DND-41 (cell line): ENCODE data around the gene VCPKMT.
A peak's percentile ranks its signal among the peaks of the same experiment; 100 is the strongest.

Experiments used
- ATAC-seq: fragments of 200-7000 bp; cut with Tn5 transposase; 3 replicates; pipeline ENCODE4 v1.9.1; 2021; ENCODE audit warnings: low read depth; ENCODE audit not compliant: insufficient read depth
- DNase-seq: peaks from one replicate; pipeline ENCODE4 v3.0.0-alpha.2; 2020
- H2AFZ ChIP-seq: 2 replicates; pipeline ENCODE4 v1.6.0; 2012; ENCODE audit warnings: low read depth, low read length
- H3K27ac ChIP-seq: 2 replicates; pipeline ENCODE4 v1.5.1; 2012; ENCODE audit warnings: low read length, inconsistent platforms
- H3K27me3 ChIP-seq: fragments of 200-600 bp; sonication (generic); 2 replicates; pipeline ENCODE4 v1.6.0; 2012; ENCODE audit warnings: low read length, mild to moderate bottlenecking, inconsistent platforms; ENCODE audit not compliant: insufficient read depth, poor library complexity
- H3K36me3 ChIP-seq: 2 replicates; pipeline ENCODE4 v1.5.1; 2012; ENCODE audit warnings: low read length, inconsistent platforms; ENCODE audit not compliant: insufficient read depth
- H3K4me1 ChIP-seq: 2 replicates; pipeline ENCODE4 v1.5.1; 2012; ENCODE audit warnings: mild to moderate bottlenecking, low read length; ENCODE audit not compliant: insufficient read depth
- H3K4me2 ChIP-seq: 2 replicates; pipeline ENCODE4 v1.6.0; 2012; ENCODE audit warnings: mild to moderate bottlenecking, moderate library complexity, low read length, inconsistent platforms; ENCODE audit not compliant: insufficient read depth
- H3K4me3 ChIP-seq, 2 experiments: fragments of 200-600 bp in 1 of 2; shearing (Covaris generic) in 1 of 2; 2 replicates each; pipeline ENCODE4 v1.5.1; 2012 to 2016; ENCODE audit warnings: inconsistent platforms in 2 of 2, low read length in 2 of 2, mild to moderate bottlenecking in 2 of 2, low read depth in 1 of 2, moderate library complexity in 1 of 2
- H3K79me2 ChIP-seq: 2 replicates; pipeline ENCODE4 v1.6.0; 2012; ENCODE audit warnings: low read length, inconsistent platforms; ENCODE audit not compliant: insufficient read depth
- H3K9ac ChIP-seq: 2 replicates; pipeline ENCODE4 v1.6.0; 2012; ENCODE audit warnings: low read depth, mild to moderate bottlenecking, inconsistent platforms, low read length, moderate library complexity
- H3K9me3 ChIP-seq: 2 replicates; pipeline ENCODE4 v1.5.1; 2012; ENCODE audit warnings: low read length, moderate library complexity, mild to moderate bottlenecking, inconsistent platforms; ENCODE audit not compliant: insufficient read depth, severe bottlenecking
- H4K20me1 ChIP-seq: 2 replicates; pipeline ENCODE4 v1.6.0; 2012; ENCODE audit warnings: low read length; ENCODE audit not compliant: insufficient read depth
- CTCF ChIP-seq: IDR thresholded peaks from 2 replicates; pipeline ENCODE4 v1.5.1; 2012; ENCODE audit warnings: borderline replicate concordance, low read length, moderate library complexity, mild to moderate bottlenecking; ENCODE audit not compliant: poor library complexity, severe bottlenecking; ENCODE audit errors: extremely low read depth
- EZH2 ChIP-seq: IDR thresholded peaks from 3 replicates; pipeline ENCODE4 v1.6.1; 2012; ENCODE audit warnings: borderline replicate concordance, low read depth, mild to moderate bottlenecking, moderate library complexity, low read length, inconsistent platforms; ENCODE audit not compliant: severe bottlenecking

The VCPKMT gene

GRCh38 chr14:50060871-50061663, 55.3 kb downstream of the VCPKMT start:
- peak overlapping the region; percentile 52 for H2AFZ ChIP-seq
- peaks cover 43% of the 10 kb centered on the region for H3K4me1 ChIP-seq
- H3K27me3 ChIP-seq: no peaks in the 10 kb centered on the region
- no peaks in the 10 kb centered on the region for H4K20me1 ChIP-seq
- TF ChIP-seq EZH2: no peak
- peak; percentile 35 for TF ChIP-seq CTCF
- peak overlapping the region; percentile 14 for H3K9ac ChIP-seq
- no peak overlapping the region for H3K4me3 ChIP-seq
- no peaks in the 10 kb centered on the region for H3K79me2 ChIP-seq
- H3K36me3 ChIP-seq: no peaks in the 10 kb centered on the region
- DNase-seq: peak; percentile 75
- no peaks in the 10 kb centered on the region for H3K9me3 ChIP-seq
- H3K27ac ChIP-seq: peak overlapping the region; percentile 73
- peak; percentile 49 for ATAC-seq
- peak overlapping the region; percentile 32 for H3K4me2 ChIP-seq

GRCh38 chr14:50059763-50060616, 56.4 kb downstream of the VCPKMT start:
- TF ChIP-seq EZH2: no peak
- no peak for TF ChIP-seq CTCF
- Histone ChIP-seq H4K20me1 (no peaks in the 10 kb centered on the region), H3K4me3 (no peak overlapping the region), H2AFZ (peak overlapping the region; percentile 52; the same call in 1 of the 2 replicates), H3K9ac (peak overlapping the region; percentile 14; the same call in 1 of the 2 replicates), H3K36me3 (no peaks in the 10 kb centered on the region), H3K27me3 (no peaks in the 10 kb centered on the region), H3K79me2 (no peaks in the 10 kb centered on the region), H3K9me3 (no peaks in the 10 kb centered on the region), H3K4me1 (peaks cover 37% of the 10 kb centered on the region), H3K27ac (peak overlapping the region; percentile 73), H3K4me2 (peak overlapping the region; percentile 32)
- DNase-seq (no peak), ATAC-seq (no peak)
